Activated CD4-positive, alpha-beta T cell treated with anti-CD3 and anti-CD28 coated beads, Interleukin-2, amount 50 U/mL, for 24 hours (primary cell): ENCODE data around the gene RNF144A.

Experiments
- DNase-seq, 2 donors: peaks; one replicate each; pipeline ENCODE4 v3.0.0-alpha.2; 2020; ENCODE audit warnings: low read depth in 1 of 2, low spot score in 1 of 2

RNF144A gene

DNA sequence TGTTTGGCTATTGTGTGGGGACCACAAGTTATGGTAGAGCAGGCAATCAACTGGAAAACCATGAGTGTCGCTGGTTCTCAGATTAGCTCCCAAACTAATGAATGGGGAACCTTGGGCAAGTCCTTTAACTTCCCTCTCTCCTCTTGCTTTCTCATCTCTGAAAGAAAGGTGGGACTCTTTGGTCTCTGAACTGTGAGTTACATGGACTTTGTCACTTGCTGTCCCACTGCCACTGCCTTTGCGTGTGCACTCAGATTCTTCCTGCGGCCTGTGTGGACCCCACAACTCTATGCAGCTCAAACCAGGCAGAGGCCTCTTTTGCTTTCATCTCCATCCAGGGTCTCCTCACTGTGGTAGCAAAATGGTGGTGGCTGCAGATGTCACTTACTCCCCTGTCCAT, 86.7 kb downstream of the RNF144A start:
- DNase-seq, result no peak

- DNase-seq, result no peak
Observed at GRCh38 chr2:7004636-7005035, 87.4 kb downstream of the RNF144A start.

DNA sequence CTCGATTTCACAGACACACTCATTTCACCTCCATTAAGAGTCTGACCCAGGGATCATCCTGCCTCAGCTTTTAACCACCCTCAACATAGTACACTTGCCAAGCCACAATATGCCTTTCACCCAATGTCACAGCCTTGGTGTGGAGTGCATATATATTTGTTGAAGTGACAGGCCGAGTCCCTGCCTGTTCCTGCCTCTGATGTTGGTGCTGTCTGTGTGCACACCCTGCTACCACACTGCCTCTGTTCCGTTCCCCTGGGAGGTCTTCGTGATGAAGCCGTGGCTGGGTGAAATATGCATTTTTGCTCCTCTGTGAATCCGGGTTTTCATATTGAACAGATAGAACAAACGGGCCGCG, 90.3 kb downstream of the RNF144A start:
- no peak for DNase-seq

- DNase-seq, result no peak
Observed at GRCh38 chr2:7007846-7008741, 90.9 kb downstream of the RNF144A start.

DNA sequence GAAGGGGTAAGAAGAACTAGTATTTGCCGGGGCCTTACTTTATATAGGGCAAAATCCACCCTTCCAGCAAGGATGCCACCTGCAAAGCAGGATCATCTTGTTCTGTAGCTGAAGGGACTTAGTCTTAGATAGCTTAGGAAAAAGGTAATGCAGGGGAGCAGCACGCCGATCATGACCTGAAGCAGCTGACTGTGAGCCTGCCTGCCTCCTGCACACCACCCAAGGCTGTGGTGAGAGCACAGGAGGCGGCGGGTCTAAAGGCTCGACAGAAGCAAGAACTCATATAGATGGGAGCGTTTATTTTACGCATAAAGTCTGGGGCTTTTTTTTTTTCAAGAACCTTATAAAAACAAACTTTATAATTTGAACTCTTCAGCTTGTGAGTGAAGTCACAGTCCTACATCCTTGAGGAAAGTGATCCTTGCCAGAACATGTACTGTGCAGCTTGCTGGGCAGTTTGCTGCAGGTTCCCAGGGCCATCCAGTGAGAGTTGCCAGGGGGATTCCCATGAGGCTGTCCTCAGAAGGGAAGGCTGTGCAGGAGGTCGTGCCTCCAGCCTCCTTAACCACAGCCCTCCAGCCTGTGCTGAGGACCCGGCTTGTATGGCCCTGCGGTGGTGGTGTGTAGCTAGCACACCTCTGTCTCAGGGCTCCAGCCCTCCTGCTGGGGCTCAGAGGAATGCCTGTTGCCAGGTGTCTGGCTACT, 92.1 kb downstream of the RNF144A start:
- DNase-seq, result no peak

DNA sequence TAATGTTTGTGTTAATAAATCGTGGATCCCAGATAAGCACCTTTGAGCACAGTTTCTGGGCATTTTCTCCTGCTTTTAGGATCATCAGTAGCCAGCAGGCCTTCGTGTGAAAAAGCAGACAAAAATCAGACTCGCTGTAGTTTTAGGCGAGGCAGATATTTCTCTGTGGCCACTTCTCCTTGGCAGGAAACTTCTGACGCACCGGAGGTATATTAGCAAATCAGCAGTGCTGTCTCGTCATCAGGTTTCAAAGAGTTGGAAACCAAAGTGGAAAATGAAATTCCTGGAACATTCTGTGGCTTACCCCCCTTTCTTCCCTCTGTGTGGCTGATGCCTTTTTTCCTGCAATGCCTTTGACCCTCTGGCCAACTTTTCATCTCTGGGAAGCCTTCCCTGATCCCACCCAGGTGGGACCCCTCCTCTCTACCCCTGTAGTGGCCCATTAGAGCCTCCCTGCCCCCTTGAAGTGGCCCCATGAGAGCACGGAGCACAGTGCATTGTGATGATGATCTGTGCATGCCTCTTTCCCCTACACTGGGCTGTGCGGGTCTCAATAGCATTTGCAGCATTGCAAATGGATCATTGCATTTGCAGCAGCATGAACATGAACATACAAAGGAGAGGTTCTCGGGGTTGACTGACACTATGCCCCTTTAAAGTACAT, 93.3 kb downstream of the RNF144A start:
- DNase-seq, result no peak

DNA sequence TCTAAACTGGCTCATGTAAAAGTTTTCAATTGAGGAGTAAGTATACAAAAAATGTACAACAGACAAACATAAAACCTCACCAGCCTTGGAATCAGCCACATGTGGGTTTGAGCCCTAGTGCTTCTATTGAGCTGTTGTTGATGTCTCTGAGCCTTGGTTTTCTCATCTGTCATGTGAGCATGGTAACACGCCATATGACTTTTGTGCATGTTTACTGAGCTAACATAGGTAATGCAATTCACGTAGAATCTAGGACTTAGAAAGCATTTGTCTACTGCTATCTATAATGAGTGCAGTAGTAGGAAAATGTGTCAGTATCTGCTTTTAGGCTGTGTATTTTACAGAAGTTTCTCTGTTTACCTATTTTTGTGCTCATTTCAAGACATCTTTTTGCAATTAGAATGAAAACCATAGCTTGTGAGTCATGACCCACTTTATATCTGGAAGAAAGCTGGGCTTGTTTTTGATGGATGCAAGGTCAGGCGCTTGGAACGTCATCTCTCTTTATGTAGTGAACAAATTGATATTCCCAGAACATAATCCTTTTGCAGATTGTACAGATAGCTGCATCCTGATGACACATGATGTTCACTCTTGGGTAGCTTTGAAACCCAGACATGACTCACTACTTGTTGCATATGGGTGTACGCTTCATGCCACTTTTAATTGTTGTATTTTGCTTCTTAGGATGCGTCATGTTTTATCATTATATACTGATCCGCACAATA, 94.3 kb downstream of the RNF144A start:
- DNase-seq, result no peak

- no peak for DNase-seq
Observed at GRCh38 chr2:7012141-7012764, 95.0 kb downstream of the RNF144A start.

- no peak for DNase-seq
Observed at GRCh38 chr2:7013471-7014160, 96.4 kb downstream of the RNF144A start.

GRCh38 chr2:7014174-7014640, 97.0 kb downstream of the RNF144A start:
- no peak for DNase-seq

DNA sequence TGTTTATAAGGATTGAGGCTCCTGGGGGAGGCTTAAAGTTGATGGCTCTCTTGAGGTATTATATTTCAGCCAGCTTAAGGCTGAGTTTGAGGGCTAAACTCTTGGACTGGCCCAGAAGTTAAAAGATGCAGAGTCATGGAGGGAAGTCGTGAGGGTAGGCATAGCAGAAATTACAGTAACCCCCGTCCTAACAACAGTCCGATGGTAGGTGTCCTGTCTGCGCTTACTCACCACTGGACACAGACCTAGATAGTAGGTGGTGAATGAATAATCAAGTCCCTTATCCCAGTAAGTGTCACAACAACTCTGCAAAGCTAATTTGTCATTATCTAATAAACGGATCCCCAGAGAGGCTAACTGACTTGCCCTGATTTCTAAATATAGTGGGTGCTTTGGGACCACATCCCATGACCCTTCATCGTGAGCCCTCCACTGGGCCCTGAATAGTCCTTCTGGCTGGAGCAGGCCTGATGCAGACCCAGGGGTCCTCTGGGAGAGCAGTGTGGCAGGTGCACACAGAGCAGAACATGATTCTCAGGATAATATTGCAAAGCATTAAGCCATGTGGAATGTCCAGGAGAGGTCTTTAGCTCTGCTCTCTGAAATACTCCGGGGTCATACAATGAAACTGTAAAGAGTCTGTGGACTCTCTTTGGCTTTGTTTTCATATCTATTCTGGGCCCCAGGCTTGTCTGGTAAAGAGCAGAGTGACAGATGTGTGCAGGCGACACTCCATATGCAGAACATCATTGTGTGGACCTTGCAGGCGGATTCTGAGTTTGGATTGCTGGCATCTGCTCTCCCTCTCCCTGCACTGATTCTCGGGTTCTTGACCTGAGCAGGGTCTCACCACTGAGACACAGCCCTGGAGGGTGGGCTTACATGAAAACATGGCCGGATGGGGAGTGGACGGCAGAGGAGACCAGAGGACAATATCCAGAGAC, 98.1 kb downstream of the RNF144A start:
- no peak for DNase-seq

- no peak for DNase-seq
Observed at GRCh38 chr2:7016148-7016547, 98.9 kb downstream of the RNF144A start.

- DNase-seq, result no peak
Observed at GRCh38 chr2:7016601-7017211, 99.5 kb downstream of the RNF144A start.

DNA sequence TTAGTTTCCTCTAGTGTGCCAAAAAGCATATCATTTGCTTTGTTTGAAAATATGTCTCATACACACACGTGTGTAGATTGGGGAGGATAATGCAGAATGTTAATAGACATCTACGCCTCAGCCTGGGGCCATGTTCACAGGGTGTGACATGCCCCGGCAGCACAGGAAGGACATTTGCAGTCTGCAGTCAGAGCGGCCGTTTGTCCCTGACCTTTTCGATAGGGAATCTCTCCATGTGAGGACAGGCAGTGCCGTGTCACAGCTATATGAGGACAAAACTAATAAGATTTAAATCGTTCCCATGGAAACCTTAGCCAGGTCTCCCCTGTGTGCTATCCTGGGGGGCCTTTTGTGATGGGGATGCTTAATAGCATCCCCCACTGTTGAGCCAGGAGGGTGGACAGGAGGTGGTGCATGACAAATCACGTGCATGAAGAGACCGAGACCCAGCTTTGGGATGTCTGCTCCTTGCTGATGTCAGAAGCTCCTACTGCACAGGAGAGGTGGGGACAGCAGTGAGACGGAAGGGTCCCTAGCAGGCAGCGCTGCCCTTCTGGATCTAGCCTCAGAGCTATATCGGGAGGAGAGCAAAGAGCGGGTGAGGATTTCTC, 100.6 kb downstream of the RNF144A start:
- DNase-seq, result no peak

DNA sequence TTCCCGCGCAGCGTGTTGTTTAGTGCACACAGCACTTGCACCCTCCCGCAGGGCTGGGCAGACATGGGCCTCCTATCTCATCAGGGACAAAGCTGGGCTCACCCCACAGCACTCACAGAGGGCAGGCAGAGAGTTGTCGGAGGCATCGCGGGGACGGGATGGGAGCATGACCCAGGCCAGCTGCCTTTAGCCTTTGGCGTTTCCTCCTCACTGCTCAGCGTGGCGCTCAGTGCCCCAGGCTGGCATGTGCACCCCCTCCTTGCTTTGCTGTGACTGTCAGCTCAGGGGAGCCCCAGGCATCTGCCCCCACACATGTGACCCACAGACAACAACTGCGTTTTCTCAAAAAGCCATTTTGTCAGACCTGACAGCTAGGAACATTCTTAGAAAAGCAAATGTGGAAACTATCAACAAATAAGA, 101.1 kb downstream of the RNF144A start:
- no peak for DNase-seq

DNA sequence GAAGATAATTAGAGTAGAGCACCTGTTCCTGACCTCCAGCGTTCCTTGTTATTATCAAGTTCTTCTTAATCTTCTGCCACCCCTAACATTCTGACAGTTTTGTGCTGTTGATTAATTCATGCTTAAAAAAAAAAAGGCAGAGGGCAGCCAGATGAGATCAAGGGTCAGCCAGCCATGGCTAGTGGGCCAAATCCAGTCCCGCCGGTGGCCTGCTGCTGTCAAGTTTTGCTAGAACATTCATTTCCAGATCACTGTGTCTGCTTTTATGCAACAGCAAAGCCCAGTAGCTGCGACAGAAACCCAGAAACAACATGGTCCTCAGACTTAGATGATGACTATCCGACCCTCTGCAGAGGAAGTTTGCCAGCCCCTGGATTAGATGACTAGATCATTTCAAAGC, 101.6 kb downstream of the RNF144A start:
- no peak for DNase-seq

- DNase-seq, result no peak
Observed at GRCh38 chr2:7019191-7019590, 102.0 kb downstream of the RNF144A start.

- no peak for DNase-seq
Observed at GRCh38 chr2:7020059-7020458, 102.8 kb downstream of the RNF144A start.
